HFFc6 (cell line): ENCODE results near the gene ZNF630. TPM values are rescaled to one million over a fixed set of nuclear protein-coding genes. Genes with fewer than 3 reads are reported as not detected.

Experiments used
- total RNA-seq, 6 experiments: library from RNA; stranded (reverse); fragmentation: NEBNext Ultra II Directional; extraction: Animal tissue kit (Norgen Biotek cat#: 25700); gene quantifications; 2 replicates in 1 of 6; 3 replicates in 5 of 6; pipeline ENCODE4 v1.2.3, GENCODE V29; 2021

The ZNF630 gene
- total RNA-seq, 6 experiments from 2014 or later: 0.26 to 0.87 (median 0.43) TPM

Other genes starting within 250 kb of the ZNF630 start
- 1 to 10 TPM; 5.1 to 8.3 (median 6.2) TPM for gene ZNF81, start 234.7 kb downstream of the ZNF630 start, total RNA-seq
- gene ZNF182, start 67.7 kb downstream of the ZNF630 start, total RNA-seq: 1 to 10 TPM; 2.0 to 2.7 (median 2.5) TPM
- not detected for gene SPACA5, start 64.7 kb downstream of the ZNF630 start, total RNA-seq
- not detected for gene SPACA5B, start 59.0 kb upstream of the ZNF630 start, total RNA-seq
- gene SSX5, start 125.2 kb upstream of the ZNF630 start, total RNA-seq: not detected
- gene SSX1, start 183.8 kb upstream of the ZNF630 start, total RNA-seq: not detected